Stimulated activated CD4-positive, alpha-beta T cell treated with anti-CD3 and anti-CD28 coated beads, Interleukin-15, amount 100 ng/mL, for 1 hour (primary cell): ENCODE measurements around the gene TRIP6.

ENCODE experiments used
- DNase-seq, 2 donors: peaks; one replicate each; pipeline ENCODE4 v3.0.0-alpha.2; 2020; ENCODE audit warnings: low read depth in 1 of 2, low spot score in 1 of 2

TRIP6 gene, protein sequence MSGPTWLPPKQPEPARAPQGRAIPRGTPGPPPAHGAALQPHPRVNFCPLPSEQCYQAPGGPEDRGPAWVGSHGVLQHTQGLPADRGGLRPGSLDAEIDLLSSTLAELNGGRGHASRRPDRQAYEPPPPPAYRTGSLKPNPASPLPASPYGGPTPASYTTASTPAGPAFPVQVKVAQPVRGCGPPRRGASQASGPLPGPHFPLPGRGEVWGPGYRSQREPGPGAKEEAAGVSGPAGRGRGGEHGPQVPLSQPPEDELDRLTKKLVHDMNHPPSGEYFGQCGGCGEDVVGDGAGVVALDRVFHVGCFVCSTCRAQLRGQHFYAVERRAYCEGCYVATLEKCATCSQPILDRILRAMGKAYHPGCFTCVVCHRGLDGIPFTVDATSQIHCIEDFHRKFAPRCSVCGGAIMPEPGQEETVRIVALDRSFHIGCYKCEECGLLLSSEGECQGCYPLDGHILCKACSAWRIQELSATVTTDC

GRCh38 chr7:100867040-100867775 is at the start of gene TRIP6:
TSS of gene TRIP6 (plus strand) at chr7:100867387. CDS start at chr7:100867498, 111 bp downstream.
- peak in 1 of 2 donors; percentile 53 for DNase-seq

DNA sequence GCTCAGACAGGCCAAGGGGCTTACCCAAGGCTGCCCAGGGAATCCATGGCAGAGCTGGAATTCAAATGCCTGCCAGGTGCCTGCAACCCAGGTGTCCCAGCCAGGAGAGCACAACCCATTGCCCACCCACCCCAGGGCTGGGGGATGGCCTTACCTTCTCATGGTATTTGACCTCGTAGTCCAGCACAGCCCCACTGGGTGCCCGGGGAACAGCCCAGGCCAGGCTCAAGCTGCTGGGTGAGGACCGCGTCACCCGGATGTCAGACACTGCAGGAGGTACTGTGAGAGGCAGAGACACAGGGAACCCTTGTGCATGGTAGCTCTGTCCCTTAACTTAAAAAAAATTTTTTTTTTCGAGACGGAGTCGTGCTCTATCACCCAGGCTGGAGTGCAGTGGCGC is 48.8 kb upstream of the TRIP6 start:
- no peak for DNase-seq

- DNase-seq: no peak
Measured at GRCh38 chr7:100818825-100819224, 48.4 kb upstream of the TRIP6 start.

GRCh38 chr7:100819586-100819985 is 47.6 kb upstream of the TRIP6 start:
- no peak for DNase-seq

- DNase-seq: no peak
Measured at GRCh38 chr7:100822236-100823139, 44.7 kb upstream of the TRIP6 start.

- DNase-seq: no peak
Measured at GRCh38 chr7:100823140-100823525, 44.1 kb upstream of the TRIP6 start.

GRCh38 chr7:100823534-100823933 is 43.7 kb upstream of the TRIP6 start:
- DNase-seq: no peak

- no peak for DNase-seq
Measured at GRCh38 chr7:100824499-100825214, 42.5 kb upstream of the TRIP6 start.

- DNase-seq: no peak
Measured at GRCh38 chr7:100825215-100825671, 41.9 kb upstream of the TRIP6 start.

- no peak for DNase-seq
Measured at GRCh38 chr7:100825751-100826513, 41.3 kb upstream of the TRIP6 start.

- no peak for DNase-seq
Measured at GRCh38 chr7:100826514-100827329, 40.5 kb upstream of the TRIP6 start.

DNA sequence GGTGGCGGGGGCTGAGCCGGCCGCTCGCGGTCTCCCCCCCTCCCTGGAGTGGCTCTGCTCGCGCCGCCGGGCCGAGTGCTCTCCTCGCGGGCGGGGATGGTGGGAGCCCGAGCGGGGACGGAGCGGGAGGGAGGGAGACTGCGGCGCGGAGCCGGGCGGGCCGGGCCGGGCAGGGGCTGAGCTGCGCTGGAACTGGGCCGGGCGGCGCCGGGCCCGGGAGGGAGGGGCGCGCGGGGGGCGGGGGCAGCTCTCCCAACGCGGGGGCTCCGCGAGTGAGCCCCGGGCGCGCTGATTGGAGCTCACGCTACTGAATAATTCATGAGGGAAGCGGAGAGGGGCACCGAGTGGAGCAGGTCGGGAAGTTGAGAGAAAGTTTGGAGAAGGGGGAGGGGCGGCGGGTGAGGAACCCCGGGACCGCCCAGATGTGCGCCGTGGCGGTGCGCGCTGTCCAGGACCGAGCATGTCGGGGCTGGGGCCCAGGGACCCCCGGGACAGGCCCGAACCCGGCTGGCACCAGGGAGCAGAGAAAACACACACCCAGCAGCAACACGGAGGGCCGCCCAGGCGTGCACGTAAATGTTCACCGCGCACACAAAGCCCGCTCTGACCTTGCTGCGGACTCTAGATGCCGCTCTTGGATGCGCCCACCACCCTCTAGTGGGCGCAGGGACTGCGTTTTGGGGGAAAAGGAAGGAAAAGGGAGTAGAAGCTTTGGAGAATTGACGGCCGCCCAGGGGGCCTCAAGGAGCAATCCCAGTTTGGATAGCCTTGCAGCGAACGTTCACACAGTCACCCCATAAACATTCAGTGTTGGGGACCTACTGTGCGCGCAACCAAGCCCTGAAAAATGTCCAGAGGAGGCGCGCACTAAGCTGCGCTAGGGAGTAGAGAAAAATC is 39.6 kb upstream of the TRIP6 start, which contains the start of gene EPHB4:
Gene EPHB4 (minus strand): TSS at position 194 of the 897 bp plus-strand sequence. CDS start 493 bp downstream, outside the sequence.
- DNase-seq: no peak

DNA sequence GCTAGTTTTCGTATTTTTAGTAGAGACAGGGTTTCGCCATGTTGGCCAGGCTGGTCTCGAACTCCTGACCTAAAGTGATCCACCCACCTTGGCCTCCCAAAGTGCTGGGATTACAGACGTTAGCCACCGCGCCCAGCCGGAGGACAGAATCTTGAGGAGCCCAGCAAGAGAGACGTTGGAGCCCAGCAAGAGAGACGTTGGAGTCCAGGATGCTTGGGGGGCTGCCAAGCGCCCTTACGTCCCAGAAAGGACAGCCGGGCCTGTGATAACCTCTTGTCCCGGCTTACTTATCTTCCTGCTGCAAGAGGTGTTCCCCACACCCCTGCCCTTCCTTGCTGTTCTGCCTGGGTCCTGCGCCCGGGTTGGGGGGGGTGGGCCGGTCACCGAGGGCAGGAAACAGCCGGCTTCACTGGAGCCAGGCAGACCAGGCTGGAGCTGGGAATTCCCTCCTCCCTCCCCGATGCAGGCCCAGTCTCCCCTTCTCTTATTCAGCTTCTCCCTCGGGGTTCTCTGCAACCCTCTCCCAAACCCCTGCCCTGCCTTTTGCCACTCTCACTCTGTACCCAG is 38.0 kb upstream of the TRIP6 start:
- no peak for DNase-seq

DNA sequence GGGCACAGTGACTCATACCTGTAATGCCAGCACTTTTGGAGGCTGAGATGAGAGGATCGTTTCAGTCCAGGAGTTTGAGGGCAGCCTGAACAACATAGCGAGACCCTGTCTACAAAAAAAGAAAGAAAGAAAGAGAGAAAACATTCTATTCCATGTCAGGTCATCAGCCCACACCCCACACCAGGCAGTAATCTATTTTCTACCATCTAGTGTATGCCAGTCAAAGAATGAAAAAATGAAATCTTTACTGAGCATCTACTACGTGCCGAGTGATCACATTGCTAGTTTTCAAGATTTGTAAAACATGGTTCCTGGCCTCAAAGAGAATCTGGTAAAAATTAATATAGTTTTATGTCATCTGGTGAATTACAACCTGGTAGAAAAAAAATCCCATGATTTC is 36.8 kb upstream of the TRIP6 start:
- no peak for DNase-seq

- no peak for DNase-seq
Measured at GRCh38 chr7:100832281-100832633, 34.9 kb upstream of the TRIP6 start.

GRCh38 chr7:100835903-100836811 is 31.0 kb upstream of the TRIP6 start:
- DNase-seq: no peak

DNA sequence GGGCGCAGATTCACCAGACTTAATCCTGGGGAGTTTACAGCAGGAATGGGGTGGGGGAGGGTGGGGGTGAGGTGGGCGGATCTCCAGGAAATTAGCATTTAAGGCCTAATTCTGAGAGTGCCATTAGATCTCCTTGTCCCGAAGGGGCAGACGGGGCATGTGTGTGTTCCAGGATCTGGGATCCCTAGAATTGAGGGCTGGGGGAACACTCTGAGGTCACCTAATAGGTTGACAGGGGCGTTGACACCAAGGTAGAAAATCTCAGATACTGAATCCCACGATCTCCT is 30.4 kb upstream of the TRIP6 start:
- DNase-seq: no peak
